Peyer's patch (tissue), 4 donors: ENCODE measurements around the gene CTF1. TPM values are rescaled to one million over a fixed set of nuclear protein-coding genes. Genes with fewer than 3 reads are reported as not detected.

Experiments
- DNase-seq, 3 donors: peaks; one replicate each; pipeline ENCODE4 v3.0.0-alpha.2; 2017 to 2019
- H3K27ac ChIP-seq, 4 donors: fragments of 200-600 bp; sonication (generic); one replicate each; pipeline ENCODE4 v1.5.1; 2016 to 2019
- H3K27me3 ChIP-seq, 2 donors: fragments of 200-600 bp; sonication (generic); one replicate each; pipeline ENCODE4 v1.5.1; 2019
- H3K36me3 ChIP-seq, 3 donors: fragments of 200-600 bp; sonication (generic); one replicate each; pipeline ENCODE4 v1.5.1; 2016 to 2019
- H3K4me1 ChIP-seq, 4 donors: fragments of 200-600 bp; sonication (generic); one replicate each; pipeline ENCODE4 v1.5.1; 2016 to 2019
- H3K4me3 ChIP-seq, 4 donors: fragments of 200-600 bp; sonication (generic); 1 replicate in 3 of 4; 2 replicates in 1 of 4; pipeline ENCODE4 v1.5.1; 2016 to 2019; ENCODE audit warnings: mild to moderate bottlenecking in 1 of 4
- H3K9me3 ChIP-seq, 4 donors: fragments of 200-600 bp; sonication (generic); one replicate each; pipeline ENCODE4 v1.5.1; 2016 to 2019; ENCODE audit warnings: mild to moderate bottlenecking in 1 of 4
- CTCF ChIP-seq, 6 experiments: fragments of 450-650 bp in 4 of 6; fragments of 200-600 bp in 2 of 6; sonication (generic) in 1 of 6; IDR thresholded peaks; one replicate each; pipeline ENCODE4 v1.5.1; 2017 to 2019; ENCODE audit warnings: antibody characterized with exemption in 6 of 6, mild to moderate bottlenecking in 3 of 6, moderate library complexity in 1 of 6
- POLR2A ChIP-seq, 2 donors: fragments of 450-650 bp; IDR thresholded peaks; one replicate each; pipeline ENCODE4 v1.5.1; 2017; ENCODE audit warnings: antibody characterized with exemption in 2 of 2, mild to moderate bottlenecking in 2 of 2, moderate library complexity in 2 of 2
- total RNA-seq, 4 donors: library from RNA; depleted of rRNA; stranded (reverse); fragments of >200 nt; gene quantifications; one replicate each; pipeline ENCODE4 v1.1.0, GENCODE V29; 2016

Gene CTF1
- total RNA-seq = 1 to 10 TPM in 1 of 4 donors, not detected in 3; 1.2 TPM

GRCh38 chr16:30896261-30896888, at the start of gene CTF1:
Gene CTF1, plus strand, starts transcription at chr16:30896614. Its CDS starts 30 bp downstream, at chr16:30896644.
- H3K27me3 ChIP-seq = no peaks in the 10 kb centered on the region
- peak within 1 kb of the TSS; percentile 32 to 59 (median 44) for H3K4me3 ChIP-seq
- peak in 2 of 3 donors; percentile 65 to 73 for DNase-seq
- H3K27ac ChIP-seq = peak within 1 kb of the TSS; percentile 79 to 98 (median 90)
- TF ChIP-seq POLR2A (IDR thresholded peaks at IDR 0.05) (no peak), CTCF (IDR thresholded peaks at IDR 0.05) (no peak)
- peaks cover 0 to 4% (median 0%) of the 10 kb centered on the region in 3 donors for H3K36me3 ChIP-seq
- peaks cover 5 to 35% (median 13%) of the 10 kb centered on the region in 4 donors for H3K4me1 ChIP-seq
- no peaks in the 10 kb centered on the region for H3K9me3 ChIP-seq

- TF ChIP-seq CTCF (IDR thresholded peaks at IDR 0.05) = no peak
- no peak for TF ChIP-seq POLR2A (IDR thresholded peaks at IDR 0.05)
- no peaks in the 10 kb centered on the region for H3K36me3 ChIP-seq
- no peak overlapping the region for H3K27ac ChIP-seq
- H3K27me3 ChIP-seq = no peaks in the 10 kb centered on the region
- H3K9me3 ChIP-seq = no peaks in the 10 kb centered on the region
- H3K4me3 ChIP-seq = no peak overlapping the region
- no peak for DNase-seq
- H3K4me1 ChIP-seq = peaks cover 0 to 6% (median 3%) of the 10 kb centered on the region in 4 donors
Observed at GRCh38 chr16:30846649-30847402, 49.6 kb upstream of the CTF1 start.

- Histone ChIP-seq H3K9me3 (no peaks in the 10 kb centered on the region), H3K36me3 (no peaks in the 10 kb centered on the region), H3K4me1 (peaks cover 0 to 1% (median under 1%) of the 10 kb centered on the region in 4 donors), H3K4me3 (no peak overlapping the region), H3K27ac (no peak overlapping the region), H3K27me3 (no peaks in the 10 kb centered on the region)
- TF ChIP-seq POLR2A (IDR thresholded peaks at IDR 0.05) = no peak
- TF ChIP-seq CTCF (IDR thresholded peaks at IDR 0.05) = no peak
- no peak for DNase-seq
Observed at GRCh38 chr16:30850246-30850645, 46.2 kb upstream of the CTF1 start.

- Histone ChIP-seq H3K27me3 (no peaks in the 10 kb centered on the region), H3K9me3 (no peaks in the 10 kb centered on the region), H3K36me3 (no peaks in the 10 kb centered on the region), H3K4me3 (no peak overlapping the region), H3K4me1 (no peaks in the 10 kb centered on the region), H3K27ac (no peak overlapping the region)
- TF ChIP-seq POLR2A (IDR thresholded peaks at IDR 0.05) = no peak
- TF ChIP-seq CTCF (IDR thresholded peaks at IDR 0.05) = no peak
- DNase-seq = peak in 1 of 3 donors; percentile 59
Observed at GRCh38 chr16:30853758-30854157, 42.7 kb upstream of the CTF1 start.

- Histone ChIP-seq H3K4me3 (no peak overlapping the region), H3K27me3 (no peaks in the 10 kb centered on the region), H3K36me3 (no peaks in the 10 kb centered on the region), H3K4me1 (no peaks in the 10 kb centered on the region), H3K27ac (no peak overlapping the region), H3K9me3 (no peaks in the 10 kb centered on the region)
- TF ChIP-seq POLR2A (IDR thresholded peaks at IDR 0.05) (no peak), CTCF (IDR thresholded peaks at IDR 0.05) (no peak)
- no peak for DNase-seq
Observed at GRCh38 chr16:30858111-30858495, 38.3 kb upstream of the CTF1 start.
